Measurements from ENCODE around the gene MRTFA.

The MRTFA gene

GRCh38 chr22:40473703-40474102 lies 162.8 kb downstream of the MRTFA start:
- DNase-seq (ENCODE audit: low read depth in 2 of 3, low spot score in 2 of 3) = no peak

GRCh38 chr22:40472579-40472978 lies 163.9 kb downstream of the MRTFA start:
- no peak for DNase-seq (ENCODE audit: low read depth in 2 of 3, low spot score in 2 of 3)

- no peak for DNase-seq (ENCODE audit: low read depth in 2 of 3, low spot score in 2 of 3)
Observed at GRCh38 chr22:40472051-40472450, 164.5 kb downstream of the MRTFA start.

GRCh38 chr22:40469181-40469580 lies 167.3 kb downstream of the MRTFA start:
- DNase-seq (ENCODE audit: low read depth in 2 of 3, low spot score in 2 of 3) = no peak

- DNase-seq (ENCODE audit: low read depth in 2 of 3, low spot score in 2 of 3) = no peak
Observed at GRCh38 chr22:40468616-40469015, 167.9 kb downstream of the MRTFA start.

GRCh38 chr22:40466976-40467375 lies 169.5 kb downstream of the MRTFA start:
- DNase-seq (ENCODE audit: low read depth in 2 of 3, low spot score in 2 of 3) = no peak

- DNase-seq (ENCODE audit: low read depth in 2 of 3, low spot score in 2 of 3) = no peak
Observed at GRCh38 chr22:40463683-40464082, 172.8 kb downstream of the MRTFA start.

GRCh38 chr22:40463017-40463631 lies 173.4 kb downstream of the MRTFA start:
- peak in 2 of 3 experiments; percentile 10 to 17 for DNase-seq (ENCODE audit: low read depth in 2 of 3, low spot score in 2 of 3)

- DNase-seq (ENCODE audit: low read depth in 2 of 3, low spot score in 2 of 3) = no peak
Observed at GRCh38 chr22:40462195-40462984, 174.1 kb downstream of the MRTFA start.

- DNase-seq (ENCODE audit: low read depth in 2 of 3, low spot score in 2 of 3) = no peak
Observed at GRCh38 chr22:40453671-40454070, 182.8 kb downstream of the MRTFA start.

- no peak for DNase-seq (ENCODE audit: low read depth in 2 of 3, low spot score in 2 of 3)
Observed at GRCh38 chr22:40452730-40453487, 183.6 kb downstream of the MRTFA start.

- DNase-seq (ENCODE audit: low read depth in 2 of 3, low spot score in 2 of 3) = no peak
Observed at GRCh38 chr22:40451210-40451609, 185.3 kb downstream of the MRTFA start.

- DNase-seq (ENCODE audit: low read depth in 2 of 3, low spot score in 2 of 3) = no peak
Observed at GRCh38 chr22:40450616-40451015, 185.9 kb downstream of the MRTFA start.

- no peak for DNase-seq (ENCODE audit: low read depth in 2 of 3, low spot score in 2 of 3)
Observed at GRCh38 chr22:40449676-40450035, 186.9 kb downstream of the MRTFA start.

GRCh38 chr22:40446203-40446602 lies 190.3 kb downstream of the MRTFA start:
- no peak for DNase-seq (ENCODE audit: low read depth in 2 of 3, low spot score in 2 of 3)

- DNase-seq (ENCODE audit: low read depth in 2 of 3, low spot score in 2 of 3) = no peak
Observed at GRCh38 chr22:40444178-40444831, 192.2 kb downstream of the MRTFA start.

- no peak for DNase-seq (ENCODE audit: low read depth in 2 of 3, low spot score in 2 of 3)
Observed at GRCh38 chr22:40443732-40444131, 192.8 kb downstream of the MRTFA start.

GRCh38 chr22:40441761-40442390 lies 194.6 kb downstream of the MRTFA start:
- DNase-seq (ENCODE audit: low read depth in 2 of 3, low spot score in 2 of 3) = no peak

GRCh38 chr22:40436505-40437431 lies 199.8 kb downstream of the MRTFA start:
- DNase-seq (ENCODE audit: low read depth in 2 of 3, low spot score in 2 of 3) = peak in 1 of 3 experiments; percentile 7

- DNase-seq (ENCODE audit: low read depth in 2 of 3, low spot score in 2 of 3) = no peak
Observed at GRCh38 chr22:40434745-40435144, 201.8 kb downstream of the MRTFA start.
